ENCODE results near the gene JADE2.

- no peak for TF ChIP-seq CTCF (IDR thresholded peaks at IDR 0.05; ENCODE audit: low read length)
- no peak for TF ChIP-seq EZH2 (IDR thresholded peaks at IDR 0.05; ENCODE audit: borderline replicate concordance, low read length)
These were observed 3.1 kb downstream of the JADE2 start for GRCh38 chr5:134528556-134528955.

Measured in OCI-LY1 (cell line).